PFSK-1 (cell line): ENCODE results near the gene AATK.

Experiments used
- SIN3A ChIP-seq: IDR thresholded peaks from 2 replicates; pipeline ENCODE4 v1.6.1; 2012; ENCODE audit warnings: mild to moderate bottlenecking, low read length, moderate library complexity, borderline replicate concordance; ENCODE audit not compliant: insufficient read depth
- TAF1 ChIP-seq: IDR thresholded peaks from 2 replicates; pipeline ENCODE4 v1.6.1; 2012; ENCODE audit warnings: low read length, control low read depth, borderline replicate concordance; ENCODE audit not compliant: insufficient read depth

GRCh38 chr17:81076141-81076679 lies 89.8 kb downstream of the AATK start:
- TF ChIP-seq TAF1 = no peak
- TF ChIP-seq SIN3A = no peak
